Effector CD4-positive, alpha-beta T cell (primary cell): ENCODE data around the gene MAP9.
"Not testable (repeated sequence)": the region's sequence is repeated elsewhere in the genome, so short reads cannot be mapped to it uniquely, and the experiment has no call there.

ENCODE experiments used
- DNase-seq: peaks from one replicate; pipeline ENCODE4 v3.0.0-alpha.2; 2020

Gene MAP9

DNA sequence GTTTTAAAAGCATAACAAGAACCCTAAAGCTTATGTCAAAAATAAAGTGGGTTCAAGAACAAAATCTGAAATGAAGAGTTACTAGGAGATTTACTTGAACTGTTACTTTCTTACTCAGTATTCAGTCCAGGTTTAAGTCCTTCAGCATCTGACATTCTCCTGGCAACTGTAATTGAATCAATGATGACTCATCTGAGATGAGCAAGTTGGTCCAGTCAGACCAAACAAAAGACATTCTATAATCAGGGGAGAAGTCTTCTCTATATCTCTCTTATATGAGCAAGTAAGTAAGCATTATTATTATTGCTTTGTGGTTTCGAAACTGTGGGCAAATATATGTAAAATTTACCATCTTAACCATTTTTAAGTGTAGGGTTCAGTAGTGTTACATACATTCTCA is 34.6 kb downstream of the MAP9 start:
- DNase-seq = no peak

DNA sequence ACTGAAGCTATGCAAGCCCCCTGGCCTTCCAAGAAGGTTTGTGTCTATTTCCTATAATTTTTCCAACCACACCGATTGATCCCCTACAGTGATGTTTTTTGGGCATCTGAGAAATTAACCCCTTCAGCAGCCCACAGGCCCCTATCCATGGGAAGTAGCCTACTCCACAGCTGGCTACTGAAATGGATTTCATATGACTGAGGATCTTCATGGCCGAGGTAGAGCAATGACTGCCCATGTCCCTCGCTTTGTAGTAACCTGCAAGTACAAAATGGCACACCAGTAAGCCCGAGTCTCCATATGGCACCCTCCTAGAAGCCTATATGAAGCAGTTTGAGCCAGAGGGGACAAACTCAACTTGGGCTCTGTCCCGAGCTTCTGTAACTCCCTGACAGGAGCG is 36.8 kb downstream of the MAP9 start:
- no peak for DNase-seq

DNA sequence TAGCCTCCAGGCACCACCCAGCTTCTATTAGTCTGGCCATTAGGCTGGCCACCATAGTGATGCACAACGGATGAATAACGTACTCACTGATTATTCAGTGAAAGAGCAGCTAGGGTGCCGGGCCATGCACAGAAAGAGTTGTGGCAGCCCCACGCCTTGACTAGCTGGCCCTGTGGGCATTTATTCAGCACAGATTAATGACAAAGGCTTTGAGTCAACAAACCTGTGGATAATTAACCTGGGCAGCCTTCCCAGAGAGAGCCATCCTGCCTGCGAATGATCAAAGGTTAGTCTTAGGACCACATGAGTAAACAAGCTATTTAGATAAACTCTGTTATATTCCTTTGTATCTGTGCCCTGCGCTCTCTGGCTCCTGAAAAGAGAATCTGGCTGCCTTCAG is 37.2 kb downstream of the MAP9 start:
- DNase-seq = no peak

DNA sequence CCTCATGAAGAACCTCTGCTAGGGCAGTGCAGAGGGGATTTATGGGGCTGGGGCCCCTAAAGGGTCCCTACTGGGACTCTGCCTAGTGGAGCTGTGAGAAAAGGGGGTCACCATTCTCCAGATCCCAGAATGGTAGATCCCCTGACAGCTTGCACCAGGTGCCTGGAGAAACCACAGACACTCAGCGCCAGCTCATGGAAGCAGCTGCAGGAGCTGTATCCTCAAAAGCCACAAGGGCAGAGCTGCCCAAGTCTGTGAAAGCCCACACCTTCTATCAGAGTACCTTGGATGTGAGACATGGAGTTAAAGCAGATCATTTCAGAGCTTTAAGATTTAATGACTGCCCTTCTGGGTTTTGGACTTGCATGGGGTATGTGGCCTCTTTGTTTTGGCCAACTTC is 38.6 kb downstream of the MAP9 start:
- DNase-seq = no peak

DNA sequence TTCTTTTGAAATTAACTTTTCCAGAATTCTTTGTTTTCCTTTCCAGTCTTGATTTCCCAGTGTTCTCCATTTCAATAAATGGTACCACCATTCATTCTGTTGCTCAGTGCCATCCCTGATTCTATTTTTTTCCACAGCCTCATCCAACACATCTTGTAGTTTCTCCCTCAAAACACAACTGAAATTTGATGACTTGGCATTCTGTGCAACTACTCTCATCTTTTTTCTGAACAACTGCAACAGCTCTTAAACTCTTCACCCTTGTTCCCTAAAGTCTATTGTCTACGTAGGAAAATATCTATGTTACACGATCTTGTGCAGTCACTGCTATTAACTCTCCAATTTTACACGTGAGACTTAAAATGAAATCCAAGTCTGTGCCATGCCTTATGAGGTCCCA is 40.5 kb downstream of the MAP9 start:
- DNase-seq = no peak

DNA sequence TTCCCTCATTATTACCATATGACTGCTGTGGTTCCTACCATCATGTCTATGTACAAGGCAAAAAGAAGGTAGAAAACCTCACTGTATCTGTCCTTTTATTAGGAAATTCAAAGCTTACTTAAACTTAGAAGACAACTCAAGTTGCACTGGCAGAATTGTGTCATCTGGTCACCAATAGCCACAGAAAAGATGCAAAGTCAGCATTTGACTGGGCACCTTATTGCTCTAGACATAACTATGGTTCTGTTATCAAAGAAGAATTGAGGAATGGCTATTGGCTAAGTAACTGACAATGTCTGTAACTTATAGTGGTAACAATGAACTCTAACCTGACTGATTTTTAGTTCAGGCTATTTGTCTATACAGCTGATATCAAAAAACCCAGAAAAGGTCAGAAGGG is 45.3 kb downstream of the MAP9 start:
- no peak for DNase-seq

DNA sequence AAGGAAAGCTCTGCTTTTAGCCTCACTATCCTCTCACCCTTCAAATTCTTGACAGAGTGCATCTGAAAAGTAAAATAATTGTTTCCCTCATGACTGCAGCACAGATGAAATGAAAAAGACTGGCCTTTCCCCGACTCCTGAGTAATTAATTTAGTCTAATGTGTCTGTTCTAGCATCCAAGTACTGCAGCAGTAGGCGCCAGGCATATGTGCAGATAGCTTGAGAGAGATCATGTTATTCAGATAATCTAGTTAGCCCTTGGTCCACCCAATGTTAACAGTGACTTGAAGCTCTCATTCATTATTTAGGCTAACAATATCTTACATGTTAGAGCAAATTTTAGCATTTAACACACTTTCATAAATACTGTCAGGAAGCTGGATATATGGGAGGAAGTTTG is 54.0 kb downstream of the MAP9 start:
- DNase-seq = no peak

DNA sequence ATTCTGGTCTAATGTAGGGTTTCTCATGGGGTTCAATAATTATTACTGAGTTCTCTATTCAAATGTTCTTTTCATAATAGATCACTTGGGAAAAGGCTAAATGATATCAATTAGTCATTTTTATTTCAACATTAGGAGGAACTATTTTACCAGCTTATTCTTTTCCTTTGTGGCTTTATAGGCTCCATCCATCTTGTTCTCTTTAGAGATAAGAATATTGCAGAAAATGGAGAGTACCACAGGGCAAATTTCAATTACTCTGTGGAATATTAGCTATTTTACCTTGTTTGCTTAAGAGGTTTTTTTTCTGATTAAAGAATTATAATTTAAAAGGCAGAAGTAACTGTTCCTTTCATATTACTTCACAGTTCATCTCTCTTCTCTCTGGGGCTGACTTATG is 55.8 kb downstream of the MAP9 start:
- DNase-seq = no peak

DNA sequence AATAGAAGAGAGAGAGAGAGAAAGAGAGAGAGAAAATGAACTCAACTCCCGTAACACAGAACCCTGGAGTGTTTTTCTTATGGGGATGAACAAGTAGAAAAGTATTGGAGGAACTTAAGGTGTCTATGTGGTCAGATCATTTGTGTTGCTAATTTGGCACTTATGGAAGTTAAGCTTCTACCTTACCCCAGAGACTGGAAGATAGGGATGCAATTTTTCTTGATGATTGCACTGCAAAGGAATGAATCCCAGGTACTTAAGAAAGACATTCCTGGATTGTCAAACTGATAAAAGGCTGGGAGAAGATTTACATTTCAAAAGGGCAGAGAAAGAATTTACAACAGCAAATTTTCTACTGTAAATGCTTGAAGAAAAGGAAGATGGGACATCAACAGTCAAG is 57.2 kb downstream of the MAP9 start:
- DNase-seq = no peak

DNA sequence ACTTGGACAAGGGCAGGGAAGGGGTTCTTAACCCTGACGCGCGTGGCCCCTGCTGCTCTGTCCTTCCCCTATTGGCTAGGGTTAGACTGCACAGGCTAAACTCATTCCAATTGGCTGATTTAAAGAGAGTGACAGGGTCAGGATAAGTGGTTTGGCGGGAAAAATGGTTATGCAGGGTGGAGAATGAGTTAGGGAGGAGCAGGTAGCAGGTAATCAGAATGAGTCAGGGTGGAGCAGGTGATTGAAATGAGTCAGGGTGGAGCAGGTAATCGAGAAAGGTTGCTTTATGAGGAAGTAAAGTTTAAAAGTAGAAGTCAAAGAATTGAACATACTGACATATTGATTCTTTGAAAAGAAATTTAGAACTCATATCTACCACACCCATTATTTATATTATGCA is 64.7 kb downstream of the MAP9 start:
- DNase-seq = not testable (repeated sequence)

DNA sequence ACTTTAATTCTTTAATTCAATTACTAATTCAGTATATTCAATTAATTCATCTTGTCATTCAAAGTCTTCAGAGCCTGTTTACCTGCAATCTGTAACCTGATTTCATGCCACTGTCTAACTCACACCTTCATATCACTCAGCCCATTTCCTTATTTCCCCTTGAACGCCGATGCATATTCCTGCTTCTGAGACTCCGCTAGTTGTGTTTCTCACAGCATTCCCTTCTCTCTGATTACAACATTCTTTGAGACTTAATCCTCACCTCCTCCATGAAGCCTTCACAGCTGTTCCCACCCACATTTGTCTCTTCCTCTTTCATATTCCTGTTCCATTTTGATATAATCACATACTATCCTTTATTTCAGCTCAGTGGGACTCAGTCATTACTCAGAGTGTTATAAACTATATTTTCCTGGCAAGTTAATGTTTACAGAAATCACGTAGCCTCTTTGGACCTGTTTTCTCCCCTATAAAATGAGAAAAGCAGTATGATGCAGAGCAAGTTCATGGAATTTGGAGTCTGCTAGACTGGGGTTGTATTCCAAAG is 69.0 kb downstream of the MAP9 start:
- no peak for DNase-seq

DNA sequence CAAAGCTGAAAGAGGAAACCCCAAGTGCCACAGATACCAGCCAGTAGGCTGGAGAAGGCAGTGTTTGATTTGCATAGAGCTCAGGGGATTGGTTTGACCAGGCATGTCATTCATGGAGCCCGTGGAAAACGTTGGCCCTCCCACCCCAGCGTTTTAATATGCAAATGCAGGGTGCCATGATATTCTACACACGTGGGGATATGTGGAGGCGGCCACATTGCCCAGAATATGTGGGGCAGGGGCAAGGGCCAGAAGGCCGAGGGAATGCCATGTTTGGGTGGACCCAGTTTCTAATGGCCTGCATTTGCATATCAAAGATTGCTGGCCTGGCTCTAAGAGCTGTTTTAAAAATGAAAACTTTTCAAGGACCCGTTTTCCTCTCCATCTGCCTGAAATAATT is 71.1 kb downstream of the MAP9 start:
- no peak for DNase-seq

DNA sequence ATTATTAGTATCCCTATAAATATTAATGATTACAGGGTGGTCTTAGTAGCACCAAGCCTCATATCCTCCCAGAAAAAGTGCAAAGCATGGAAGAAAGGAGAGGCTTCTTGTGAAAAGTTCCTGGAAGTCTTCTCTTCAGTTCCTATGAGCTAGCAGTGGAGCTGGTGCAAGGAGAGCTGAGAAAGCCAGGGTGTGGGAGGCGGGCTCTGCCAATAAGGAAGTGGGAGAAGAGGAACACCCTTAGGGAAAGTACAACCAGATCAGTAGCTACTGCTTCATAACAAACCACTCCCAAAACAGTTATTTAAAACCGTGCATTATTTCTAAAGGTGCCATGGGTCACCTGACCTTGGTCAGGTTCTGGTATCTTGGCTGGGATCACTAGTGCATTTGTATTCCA is 72.4 kb downstream of the MAP9 start:
- no peak for DNase-seq

DNA sequence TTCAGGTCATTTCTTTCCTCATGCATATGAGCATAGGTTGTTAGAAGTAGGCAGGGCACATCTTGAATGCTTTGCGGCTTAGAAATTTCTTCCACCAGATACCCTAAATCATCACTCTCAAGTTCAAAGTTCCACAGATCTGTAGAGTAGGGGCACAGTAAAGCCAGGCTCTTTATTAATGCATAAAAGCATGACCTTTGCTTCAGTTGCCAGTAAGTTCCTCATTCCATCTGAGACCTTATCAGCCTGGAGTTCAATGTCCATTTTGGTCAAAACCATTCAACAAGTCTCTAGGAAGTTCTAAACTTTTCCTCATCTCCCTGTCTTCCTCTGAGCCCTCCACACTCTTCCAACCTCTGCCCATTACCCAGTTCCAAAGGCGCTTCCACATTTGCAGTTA is 77.7 kb downstream of the MAP9 start:
- DNase-seq = no peak
